Measurements from ENCODE around the gene ZNF605. TPM values are rescaled to one million over a fixed set of nuclear protein-coding genes. Genes with fewer than 3 reads are reported as not detected.

The ZNF605 gene
- total RNA-seq, 4 donors from 2014 or later: 4.9 to 7.7 (median 5.6) TPM

DNA sequence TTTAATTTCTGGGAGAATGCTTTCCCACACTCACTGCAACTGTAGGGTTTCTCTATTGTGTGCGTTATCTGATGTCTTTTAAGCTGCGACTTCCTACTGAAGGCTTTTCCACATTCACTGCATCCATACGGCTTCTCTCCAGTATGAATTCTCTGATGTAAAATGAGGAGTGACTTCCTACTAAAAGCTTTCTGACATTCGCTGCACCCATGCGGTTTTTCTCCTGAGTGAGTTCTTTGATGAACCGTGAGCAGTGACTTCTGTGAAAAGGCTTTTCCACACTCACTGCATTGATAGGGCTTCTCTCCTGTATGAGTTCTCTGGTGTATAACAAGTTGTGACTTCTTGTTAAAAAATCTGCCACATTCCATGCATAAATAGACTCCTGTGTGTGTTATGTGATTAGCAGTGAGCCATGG is 29.7 kb downstream of the ZNF605 start:
- WGBS, 2 donors: 98 to 99% methylated on average over 6 of the region's 6 CpGs

DNA sequence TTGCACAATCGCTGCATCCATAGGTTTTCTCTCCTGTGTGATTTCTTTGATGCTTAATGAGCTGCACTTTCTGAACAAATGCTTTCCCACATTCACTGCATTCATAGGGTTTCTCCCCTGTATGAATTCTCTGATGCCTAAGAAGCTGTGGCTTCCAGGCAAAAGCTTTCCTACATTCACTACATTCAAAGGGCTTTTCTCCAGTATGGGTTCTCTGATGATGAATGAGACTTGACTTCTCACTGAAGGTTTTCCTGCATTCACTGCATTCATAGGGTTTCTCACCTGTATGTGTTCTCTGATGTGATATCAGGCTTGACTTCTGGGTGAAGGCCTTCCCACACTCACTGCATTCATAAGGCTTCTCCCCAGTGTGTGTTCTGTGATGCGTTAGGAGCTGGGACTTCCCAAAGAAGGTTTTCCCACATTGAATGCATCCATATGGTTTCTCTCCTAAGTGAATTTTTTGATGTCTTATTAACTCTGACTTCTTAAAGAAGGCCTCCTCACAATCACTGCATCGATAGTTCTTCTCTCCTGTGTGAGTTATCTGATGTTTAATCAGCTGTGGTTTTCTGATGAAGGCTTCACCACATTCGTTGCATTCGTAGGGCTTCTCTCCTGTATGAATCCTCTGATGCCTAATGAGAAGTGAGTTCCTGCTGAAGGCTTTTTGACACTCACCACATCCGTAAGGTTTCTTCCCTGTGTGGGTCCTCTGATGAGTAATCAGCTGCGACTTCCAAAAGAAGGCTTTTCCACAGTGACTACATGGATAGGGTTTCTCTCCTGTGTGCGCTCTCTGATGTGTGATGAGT is 30.3 kb downstream of the ZNF605 start:
- 95% methylated on average over 8 of the region's 8 CpGs for whole genome bisulfite sequencing, 2 donors
- no peak overlapping the region for H3K4me3 ChIP-seq (ENCODE audit: low read depth, poor library complexity, severe bottlenecking)
- intact Hi-C loops (cut with DNase I; ENCODE audit: low total_unique reads): no loop called here
- DNase-seq (ENCODE audit: low spot score in 2 of 2): no peak
- TF ChIP-seq POLR2A (IDR thresholded peaks at IDR 0.05) (no peak), CTCF (IDR thresholded peaks at IDR 0.05) (no peak)

More for the DNA sequence above, 29.7 kb downstream of the ZNF605 start:
- intact Hi-C loops (cut with DNase I; ENCODE audit: low total_unique reads): no loop called here
- H3K4me3 ChIP-seq (ENCODE audit: low read depth, poor library complexity, severe bottlenecking): no peak overlapping the region
- TF ChIP-seq CTCF (IDR thresholded peaks at IDR 0.05): no peak
- no peak for TF ChIP-seq POLR2A (IDR thresholded peaks at IDR 0.05)
- no peak for DNase-seq (ENCODE audit: low spot score in 2 of 2)

- no peak for DNase-seq (ENCODE audit: low spot score in 2 of 2)
- H3K4me3 ChIP-seq (ENCODE audit: low read depth, poor library complexity, severe bottlenecking): no peak overlapping the region
- TF ChIP-seq POLR2A (IDR thresholded peaks at IDR 0.05) (no peak), CTCF (IDR thresholded peaks at IDR 0.05) (no peak)
- intact Hi-C loops (cut with DNase I; ENCODE audit: low total_unique reads): no loop called here
- WGBS, 2 donors: 97 to 98% methylated on average over 3 of the region's 3 CpGs
Measured at GRCh38 chr12:132924356-132924755, 31.8 kb downstream of the ZNF605 start.

DNA sequence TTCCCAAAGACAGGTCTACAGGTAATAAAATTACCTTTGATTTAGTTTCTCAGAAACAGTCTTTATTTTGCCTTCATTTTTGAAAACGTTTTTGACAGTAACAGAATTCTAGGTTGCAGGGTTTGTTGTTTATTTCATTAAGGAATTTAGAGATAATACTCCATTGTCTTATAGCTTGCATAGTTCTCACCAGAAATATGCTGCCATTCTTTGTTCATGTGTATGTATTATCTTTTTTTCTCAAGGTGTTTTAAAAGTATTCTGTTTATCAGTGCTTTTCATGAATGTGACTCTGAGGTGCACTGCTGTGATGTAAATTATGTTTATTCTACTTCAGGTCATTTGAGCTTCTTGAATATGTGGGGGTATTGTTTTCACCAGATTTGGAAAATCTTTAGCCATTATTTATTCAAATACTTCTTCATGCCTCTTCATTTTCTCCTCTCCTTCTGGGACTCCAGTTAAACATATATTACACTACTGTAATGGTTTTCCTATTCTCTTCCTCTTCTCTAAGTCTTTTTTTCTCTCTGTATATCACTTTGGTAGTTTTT is 32.7 kb downstream of the ZNF605 start:
- no peak overlapping the region for H3K4me3 ChIP-seq (ENCODE audit: low read depth, poor library complexity, severe bottlenecking)
- TF ChIP-seq POLR2A (IDR thresholded peaks at IDR 0.05): no peak
- no peak for TF ChIP-seq CTCF (IDR thresholded peaks at IDR 0.05)
- intact Hi-C loops (cut with DNase I; ENCODE audit: low total_unique reads): no loop called here
- 55 to 67% methylated on average over 1 of the region's 1 CpG for WGBS, 2 donors
- no peak for DNase-seq (ENCODE audit: low spot score in 2 of 2)

DNA sequence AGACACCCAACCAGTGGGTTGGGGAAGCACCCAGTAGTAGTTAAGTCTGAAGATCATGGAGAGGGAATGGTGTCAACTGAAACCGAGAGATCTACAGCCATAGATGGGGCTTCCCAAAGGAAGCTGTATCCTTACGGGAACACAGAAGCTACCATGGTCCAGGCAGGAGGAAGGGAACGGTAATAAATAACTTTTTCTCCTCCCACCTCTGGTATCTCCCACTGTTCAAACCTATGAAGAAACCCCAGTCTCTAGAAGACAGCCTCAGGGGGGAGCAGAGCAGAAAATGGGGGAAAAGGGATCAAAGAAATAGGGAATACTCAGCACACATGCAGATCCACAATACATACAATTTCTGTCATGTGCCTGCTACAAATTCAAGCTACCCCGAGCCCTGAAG is 33.4 kb downstream of the ZNF605 start:
- intact Hi-C loops (cut with DNase I; ENCODE audit: low total_unique reads): no loop called here
- no peak for DNase-seq (ENCODE audit: low spot score in 2 of 2)
- no peak for TF ChIP-seq CTCF (IDR thresholded peaks at IDR 0.05)
- TF ChIP-seq POLR2A (IDR thresholded peaks at IDR 0.05): no peak
- 95 to 96% methylated on average over 4 of the region's 4 CpGs for WGBS, 2 donors
- H3K4me3 ChIP-seq (ENCODE audit: low read depth, poor library complexity, severe bottlenecking): no peak overlapping the region
